Skin of body (tissue), 2 donors: ENCODE measurements around the gene NFE2L1. TPM values are rescaled to one million over a fixed set of nuclear protein-coding genes. Genes with fewer than 3 reads are reported as not detected.
"Not testable (repeated sequence)": the region's sequence is repeated elsewhere in the genome, so short reads cannot be mapped to it uniquely, and the experiment has no call there.

Experiments used
- DNase-seq: peaks from one replicate; lab custom pipeline; 2025; lab: John Stamatoyannopoulos, UW
- total RNA-seq: library from RNA; depleted of rRNA; stranded (reverse); fragments of >200 nt; gene quantifications from one replicate; pipeline ENCODE4 v1.2.3, GENCODE V29; 2014

NFE2L1 gene
- total RNA-seq, 1 donor from 2014 or later = 59.0 TPM

GRCh38 chr17:48067245-48067644 is 19.1 kb downstream of the NFE2L1 start:
- DNase-seq = no peak

- DNase-seq = not testable (repeated sequence)
These were observed 19.6 kb downstream of the NFE2L1 start for GRCh38 chr17:48067808-48068207.

- DNase-seq = no peak
These were observed 20.4 kb downstream of the NFE2L1 start for GRCh38 chr17:48068491-48068961.

GRCh38 chr17:48070195-48070594 is 22.0 kb downstream of the NFE2L1 start:
- DNase-seq = peak; percentile 19

GRCh38 chr17:48071654-48072053 is 23.5 kb downstream of the NFE2L1 start:
- no peak for DNase-seq

GRCh38 chr17:48072811-48073210 is 24.7 kb downstream of the NFE2L1 start:
- not testable (repeated sequence) for DNase-seq

- DNase-seq = not testable (repeated sequence)
These were observed 25.5 kb downstream of the NFE2L1 start for GRCh38 chr17:48073566-48074094.

GRCh38 chr17:48074322-48075081 is 26.3 kb downstream of the NFE2L1 start:
- peak; percentile 69 for DNase-seq

- DNase-seq = not testable (repeated sequence)
These were observed 29.0 kb downstream of the NFE2L1 start for GRCh38 chr17:48077152-48077551.

GRCh38 chr17:48081858-48082257 is 33.7 kb downstream of the NFE2L1 start:
- DNase-seq = no peak

GRCh38 chr17:48084932-48085331 is 36.8 kb downstream of the NFE2L1 start:
- DNase-seq = no peak

- no peak for DNase-seq
These were observed 45.3 kb downstream of the NFE2L1 start for GRCh38 chr17:48093341-48094045.

- DNase-seq = no peak
These were observed 47.5 kb downstream of the NFE2L1 start for GRCh38 chr17:48095611-48096010.

GRCh38 chr17:48100160-48100559 is 52.0 kb downstream of the NFE2L1 start:
- DNase-seq = no peak

GRCh38 chr17:48100591-48101011 is 52.4 kb downstream of the NFE2L1 start:
- DNase-seq = peak; percentile 50

- peak; percentile 91 for DNase-seq
These were observed 53.0 kb downstream of the NFE2L1 start, which contains the start of gene CBX1 for GRCh38 chr17:48101012-48101720. TSS of gene CBX1 (minus strand) at chr17:48101478. CDS start at chr17:48077004, 24,474 bp downstream.

- DNase-seq = no peak
These were observed 54.0 kb downstream of the NFE2L1 start for GRCh38 chr17:48102043-48102750.

GRCh38 chr17:48102798-48103715 is 54.9 kb downstream of the NFE2L1 start:
- DNase-seq = no peak

- DNase-seq = no peak
These were observed 56.3 kb downstream of the NFE2L1 start for GRCh38 chr17:48104440-48104839.

GRCh38 chr17:48106802-48107136 is 58.6 kb downstream of the NFE2L1 start:
- DNase-seq = no peak
